Panc1 (cell line): ENCODE data around the gene FOXO1. TPM values are rescaled to one million over a fixed set of nuclear protein-coding genes. Genes with fewer than 3 reads are reported as not detected.

Source experiments
- ATAC-seq: fragments of 200-7000 bp; cut with Tn5 transposase; 2 replicates; pipeline ENCODE4 v1.9.1; 2020; ENCODE audit warnings: mild to moderate bottlenecking, moderate library complexity
- BruUV-seq: library from RNA; stranded (reverse); fragments of 400-500 nt; replicated peaks from 2 replicates; lab custom pipeline; 2021; lab: Mats Ljungman, UMichigan
- CTCF ChIA-PET: fragments of 300-600 bp; sonication (Branson Sonifier 250); formaldehyde crosslinking; loops from one replicate; lab custom pipeline; 2022; ENCODE audit warnings: antibody characterized with exemption; lab: Charles Lee
- POLR2A ChIA-PET: fragments of 300-600 bp; sonication (Branson Sonifier 250); formaldehyde crosslinking; loops from one replicate; lab custom pipeline; 2022; ENCODE audit warnings: antibody characterized with exemption; lab: Charles Lee
- DNase-seq: peaks from one replicate; pipeline ENCODE4 v3.0.0-alpha.2; 2010; ENCODE audit warnings: low read depth, low spot score
- H3K27ac ChIP-seq: 2 replicates; pipeline ENCODE4 v1.5.1; 2011; ENCODE audit warnings: mild to moderate bottlenecking, low read length, inconsistent platforms
- H3K27me3 ChIP-seq: fragments of 200-500 bp; sonication (Bioruptor generic); 2 replicates; pipeline ENCODE4 v1.6.0; 2014; ENCODE audit warnings: low read length, inconsistent platforms; ENCODE audit not compliant: control insufficient read depth, insufficient read depth
- H3K36me3 ChIP-seq: fragments of 200-500 bp; sonication (Bioruptor generic); 2 replicates; pipeline ENCODE4 v1.5.1; 2014; ENCODE audit warnings: inconsistent platforms, mild to moderate bottlenecking, low read length, moderate library complexity; ENCODE audit not compliant: control insufficient read depth, insufficient read depth
- H3K4me1 ChIP-seq: 2 replicates; pipeline ENCODE4 v1.5.1; 2011; ENCODE audit warnings: inconsistent platforms, mild to moderate bottlenecking, low read length, moderate library complexity; ENCODE audit not compliant: control insufficient read depth, insufficient read depth
- H3K4me3 ChIP-seq, 2 experiments: 2 replicates each; pipeline ENCODE4 v1.5.1; 2011 to 2012; ENCODE audit warnings: low read depth in 2 of 2, low read length in 2 of 2, mild to moderate bottlenecking in 2 of 2, inconsistent platforms in 1 of 2, moderate library complexity in 1 of 2
- H3K9me3 ChIP-seq: fragments of 200-500 bp; sonication (Bioruptor generic); 2 replicates; pipeline ENCODE4 v1.5.1; 2014; ENCODE audit warnings: low read depth, mild to moderate bottlenecking, inconsistent platforms, low read length, moderate library complexity; ENCODE audit not compliant: control insufficient read depth, insufficient read depth
- POLR2AphosphoS5 ChIP-seq: IDR thresholded peaks from 2 replicates; pipeline ENCODE4 v1.6.1; 2012; ENCODE audit warnings: mild to moderate bottlenecking, low read depth, low read length, moderate library complexity
- REST ChIP-seq, 2 experiments: IDR thresholded peaks; 2 replicates each; pipeline ENCODE4 v1.6.1; 2011 to 2012; ENCODE audit warnings: low read depth in 2 of 2, control low read depth in 1 of 2, low read length in 1 of 2, mild to moderate bottlenecking in 1 of 2, moderate library complexity in 1 of 2; ENCODE audit not compliant: insufficient read depth in 1 of 2
- SIN3A ChIP-seq: IDR thresholded peaks from 2 replicates; pipeline ENCODE4 v1.6.1; 2012; ENCODE audit warnings: low read depth, mild to moderate bottlenecking, low read length, moderate library complexity, borderline replicate concordance; ENCODE audit not compliant: insufficient read depth
- TCF7L2 ChIP-seq: IDR thresholded peaks from 2 replicates; pipeline ENCODE4 v1.6.1; 2011; ENCODE audit warnings: mild to moderate bottlenecking, low read depth, low read length, inconsistent platforms
- in situ Hi-C: cut with HindIII; loops from 2 replicates; pipeline ENCODE4 v1.10.0; 2016; ENCODE audit warnings: low sequenced_read_pairs, low pct_unique_long_range_greater_than_20kb
- intact Hi-C: fragments of 100-400 bp; cut with micrococcal nuclease; formaldehyde crosslinking; loops from one replicate; pipeline ENCODE4 v1.10.0; 2022; ENCODE audit not compliant: unreplicated experiment
- total RNA-seq: library from RNA; stranded (reverse); gene quantifications from one replicate; pipeline ENCODE4 v1.2.1, GENCODE V29; 2021; ENCODE audit not compliant: unreplicated experiment
- TF ChIP-seq, protein P1 (sequence below): fragments of 450-650 bp; IDR thresholded peaks from 2 replicates; pipeline ENCODE4 v1.5.1; 2017; ENCODE audit warnings: mild to moderate bottlenecking

The FOXO1 gene
- total RNA-seq, 1 experiment from 2014 or later = 2.1 TPM

- Histone ChIP-seq H3K4me1 (no peaks in the 10 kb centered on the region), H3K27me3 (no peaks in the 10 kb centered on the region), H3K4me3 (no peak overlapping the region), H3K9me3 (no peaks in the 10 kb centered on the region), H3K36me3 (no peaks in the 10 kb centered on the region), H3K27ac (no peak overlapping the region)
- ChIA-PET CTCF (no interaction called here), POLR2A (no interaction called here)
- no peak for TF ChIP-seq POLR2AphosphoS5
- TF ChIP-seq, protein P1, sequence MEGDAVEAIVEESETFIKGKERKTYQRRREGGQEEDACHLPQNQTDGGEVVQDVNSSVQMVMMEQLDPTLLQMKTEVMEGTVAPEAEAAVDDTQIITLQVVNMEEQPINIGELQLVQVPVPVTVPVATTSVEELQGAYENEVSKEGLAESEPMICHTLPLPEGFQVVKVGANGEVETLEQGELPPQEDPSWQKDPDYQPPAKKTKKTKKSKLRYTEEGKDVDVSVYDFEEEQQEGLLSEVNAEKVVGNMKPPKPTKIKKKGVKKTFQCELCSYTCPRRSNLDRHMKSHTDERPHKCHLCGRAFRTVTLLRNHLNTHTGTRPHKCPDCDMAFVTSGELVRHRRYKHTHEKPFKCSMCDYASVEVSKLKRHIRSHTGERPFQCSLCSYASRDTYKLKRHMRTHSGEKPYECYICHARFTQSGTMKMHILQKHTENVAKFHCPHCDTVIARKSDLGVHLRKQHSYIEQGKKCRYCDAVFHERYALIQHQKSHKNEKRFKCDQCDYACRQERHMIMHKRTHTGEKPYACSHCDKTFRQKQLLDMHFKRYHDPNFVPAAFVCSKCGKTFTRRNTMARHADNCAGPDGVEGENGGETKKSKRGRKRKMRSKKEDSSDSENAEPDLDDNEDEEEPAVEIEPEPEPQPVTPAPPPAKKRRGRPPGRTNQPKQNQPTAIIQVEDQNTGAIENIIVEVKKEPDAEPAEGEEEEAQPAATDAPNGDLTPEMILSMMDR = no peak
- TF ChIP-seq SIN3A = no peak
- no peak for TF ChIP-seq REST (IDR thresholded peaks at IDR 0.05; ENCODE audit: insufficient read depth in 1 of 2, low read depth in 2 of 2, low read length in 1 of 2)
- TF ChIP-seq TCF7L2 = no peak
- intact Hi-C loops (no loop called here), in situ Hi-C loops (no loop called here)
- no TSS peak for BruUV-seq
- DNase-seq = no peak
- no peak for ATAC-seq
Measured at GRCh38 chr13:40549500-40550094, 116.8 kb downstream of the FOXO1 start.

DNA sequence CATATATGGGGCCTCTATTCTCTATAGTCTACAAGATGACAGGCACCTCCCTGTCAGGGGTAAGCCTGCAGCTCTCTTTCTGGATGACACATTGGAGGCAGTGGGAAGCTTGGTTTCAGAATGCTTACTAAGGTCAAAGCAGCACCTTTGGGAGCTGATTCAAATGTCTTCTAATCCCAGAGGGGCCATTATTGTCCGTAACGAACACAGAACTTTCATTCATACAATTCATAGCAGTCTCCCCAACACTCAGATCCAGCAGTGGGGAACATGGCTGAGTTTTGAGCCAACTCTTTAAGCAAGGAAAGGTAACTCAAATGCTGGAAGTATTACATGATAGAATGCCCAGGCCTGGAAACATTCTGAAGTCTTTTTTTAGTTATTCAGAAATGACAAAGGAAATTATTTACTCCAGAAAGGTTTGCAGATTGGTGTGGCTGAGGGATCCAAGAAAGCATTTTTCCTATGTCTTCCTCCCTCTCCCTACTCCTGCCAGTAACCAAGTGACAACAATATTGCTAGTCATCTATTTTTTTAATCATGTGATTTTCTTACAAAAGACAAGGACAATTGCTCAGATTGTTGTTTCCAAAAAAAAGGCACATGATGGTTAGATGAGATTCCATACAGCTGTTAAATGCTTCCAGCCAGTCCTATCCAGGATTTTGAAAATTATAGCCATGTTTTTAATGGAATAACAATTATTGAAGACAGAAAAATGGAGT is 118.7 kb downstream of the FOXO1 start:
- no peak overlapping the region for H3K27ac ChIP-seq
- POLR2A ChIA-PET = no interaction called here
- BruUV-seq = no TSS peak
- no peaks in the 10 kb centered on the region for H3K9me3 ChIP-seq
- no peaks in the 10 kb centered on the region for H3K36me3 ChIP-seq
- DNase-seq (no peak), ATAC-seq (no peak)
- intact Hi-C loops = no loop called here
- in situ Hi-C loops = no loop called here
- no peak overlapping the region for H3K4me3 ChIP-seq
- H3K4me1 ChIP-seq = no peaks in the 10 kb centered on the region
- H3K27me3 ChIP-seq = no peaks in the 10 kb centered on the region
- CTCF ChIA-PET = no interaction called here
- TF ChIP-seq SIN3A (no peak), TCF7L2 (no peak), REST (IDR thresholded peaks at IDR 0.05; ENCODE audit: insufficient read depth in 1 of 2, low read depth in 2 of 2, low read length in 1 of 2) (no peak), POLR2AphosphoS5 (no peak)
- TF ChIP-seq, protein P1 = no peak
